Endometrial microvascular endothelial cells (primary cell): Measurements from ENCODE around the gene DPM1. TPM values are rescaled to one million over a fixed set of nuclear protein-coding genes. Genes with fewer than 3 reads are reported as not detected.

ENCODE experiments used
- in situ Hi-C: cut with HindIII; loops from 2 replicates; pipeline ENCODE4 v1.10.0; 2017; ENCODE audit warnings: low sequenced_read_pairs, low pct_unique_long_range_greater_than_20kb; ENCODE audit errors: inconsistent ontology term
- total RNA-seq: library from RNA; depleted of rRNA; stranded (reverse); fragments of >200 nt; gene quantifications from one replicate; pipeline ENCODE4 v1.2.3, GENCODE V29; 2015; ENCODE audit errors: inconsistent ontology term

The DPM1 gene
- total RNA-seq, 1 donor from 2014 or later: 77.8 TPM

DNA sequence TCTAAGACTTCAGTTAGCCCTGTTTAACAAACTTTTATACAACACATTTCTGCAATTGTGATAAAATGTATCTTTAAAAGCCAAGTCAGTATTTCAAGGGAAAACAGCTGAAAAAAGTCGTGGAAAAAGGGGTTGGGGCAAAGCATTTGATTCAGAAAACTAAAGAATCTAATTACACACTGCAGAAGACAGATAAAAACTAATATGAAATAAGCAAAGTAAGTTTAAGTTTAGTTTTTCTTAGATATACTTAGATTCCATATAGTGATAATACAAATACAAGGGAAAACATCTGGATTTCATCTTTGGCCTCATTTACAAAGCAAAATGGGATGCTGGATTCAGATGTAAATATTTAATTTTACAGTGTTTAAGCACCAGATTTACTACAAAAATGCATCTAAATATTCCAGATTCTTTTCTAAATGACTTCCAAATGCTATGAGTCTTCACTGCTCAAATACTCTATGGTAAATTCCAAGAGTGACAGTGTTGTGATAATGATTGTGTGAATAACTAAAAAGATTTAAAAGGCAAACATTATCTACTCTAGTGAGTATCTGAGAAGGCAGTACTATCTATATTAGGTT is 25.5 kb downstream of the DPM1 start:
- in situ Hi-C loops: no loop called here

- in situ Hi-C loops: no loop called here
These were observed 26.3 kb downstream of the DPM1 start for GRCh38 chr20:50932016-50932485.

- in situ Hi-C loops: no loop called here
These were observed 26.9 kb downstream of the DPM1 start, which contains the start of gene ADNP for GRCh38 chr20:50931306-50932015. Gene ADNP, minus strand, starts transcription at chr20:50931437. Its CDS starts 27,441 bp downstream, at chr20:50903996.

GRCh38 chr20:50930976-50931305 is 27.4 kb downstream of the DPM1 start:
- in situ Hi-C loops: no loop called here

GRCh38 chr20:50930139-50930975 is 28.0 kb downstream of the DPM1 start:
- in situ Hi-C loops: no loop called here

DNA sequence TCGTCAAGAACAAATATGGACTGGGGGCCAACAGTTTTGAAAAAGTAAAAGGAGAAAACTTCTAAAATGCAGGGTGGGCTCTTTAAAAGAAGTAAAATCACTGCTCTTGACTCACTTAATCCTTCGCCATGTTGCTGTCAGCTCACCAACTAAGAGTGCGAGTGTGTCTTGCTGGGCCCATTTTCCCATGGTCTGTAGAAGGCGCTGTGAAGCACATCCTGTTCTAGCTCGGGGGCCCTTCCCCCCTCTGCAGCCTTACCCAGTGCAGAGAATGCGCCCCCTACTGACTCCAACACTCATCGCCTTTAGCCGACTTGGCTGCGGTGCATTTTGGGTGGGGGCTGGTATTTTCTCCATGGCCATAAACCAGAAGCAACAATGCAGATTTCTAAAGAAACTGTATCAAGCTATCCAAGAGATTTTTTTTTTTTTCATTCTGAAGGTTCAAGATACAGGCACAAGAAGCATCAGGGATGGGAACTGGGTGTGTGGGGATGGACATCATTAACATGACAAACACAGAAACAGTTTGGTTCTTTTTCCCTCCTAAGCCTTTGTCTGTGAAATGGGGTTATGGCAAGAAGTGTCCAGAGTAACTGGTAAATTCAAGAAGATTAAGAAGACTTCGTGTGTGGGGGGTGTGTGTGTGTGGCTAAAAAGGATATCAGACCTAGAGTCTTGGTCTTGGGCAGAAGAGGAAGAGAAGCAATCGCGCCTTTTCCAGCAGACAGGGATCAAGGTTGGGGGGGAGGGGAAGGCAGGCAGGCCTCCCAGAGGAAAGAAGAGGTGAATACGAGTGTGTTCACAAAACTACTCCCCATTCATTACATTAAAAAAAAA is 28.8 kb downstream of the DPM1 start:
- in situ Hi-C loops: no loop called here

DNA sequence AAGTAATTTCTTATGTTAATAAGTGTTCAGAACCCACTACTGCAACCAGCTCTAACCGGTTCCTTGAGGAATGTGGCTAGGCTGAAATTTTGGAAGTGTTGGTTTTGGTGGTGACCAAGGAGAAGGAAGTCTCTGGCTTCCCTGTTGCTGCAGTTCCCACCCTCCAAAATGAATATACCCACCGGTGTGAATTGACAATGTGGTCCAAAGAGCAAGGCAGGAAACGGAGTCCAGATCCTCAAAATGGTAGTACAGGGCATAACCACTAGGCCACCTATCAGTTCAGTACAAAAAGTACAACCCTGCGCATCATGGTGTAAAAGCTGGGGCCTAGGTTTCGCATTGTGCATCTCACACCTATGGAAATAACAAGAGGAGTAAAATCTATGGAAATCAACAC is 29.9 kb downstream of the DPM1 start:
- in situ Hi-C loops: no loop called here

GRCh38 chr20:50926530-50926929 is 31.8 kb downstream of the DPM1 start:
- in situ Hi-C loops: no loop called here

- in situ Hi-C loops: no loop called here
These were observed 33.9 kb downstream of the DPM1 start for GRCh38 chr20:50924261-50924920.

DNA sequence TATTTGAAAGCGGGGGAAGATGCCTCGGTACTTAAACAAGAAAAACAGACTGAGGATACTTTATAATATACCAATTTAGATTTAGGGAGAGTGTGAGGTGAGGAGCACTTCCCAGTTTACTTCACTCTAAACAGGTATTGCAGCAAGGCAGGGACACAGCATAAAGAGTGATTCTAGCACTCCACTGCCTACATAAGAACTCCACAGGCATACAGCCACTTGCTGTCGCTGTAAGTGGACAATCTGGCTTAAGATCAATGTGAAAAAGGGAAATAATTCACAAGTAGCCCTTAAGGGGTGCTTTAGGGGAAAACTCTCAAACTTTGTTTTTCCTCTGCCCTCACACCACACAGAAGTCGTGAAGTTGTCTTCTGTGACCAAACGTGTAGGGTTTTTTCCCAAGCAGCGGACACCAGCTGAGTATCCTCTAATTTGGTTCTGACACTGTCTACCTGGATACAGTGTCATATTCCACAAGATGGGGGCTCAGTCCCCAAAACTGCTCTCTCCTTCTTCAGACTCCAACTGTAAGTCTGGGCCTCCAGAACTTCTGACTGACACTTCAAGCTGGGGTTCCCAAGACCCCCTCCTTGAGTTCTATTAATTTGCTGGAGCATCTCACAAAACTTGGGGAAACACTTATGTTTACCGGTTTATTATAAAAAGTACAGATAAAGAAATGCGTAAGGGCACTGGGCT is 36.4 kb downstream of the DPM1 start:
- in situ Hi-C loops: no loop called here

DNA sequence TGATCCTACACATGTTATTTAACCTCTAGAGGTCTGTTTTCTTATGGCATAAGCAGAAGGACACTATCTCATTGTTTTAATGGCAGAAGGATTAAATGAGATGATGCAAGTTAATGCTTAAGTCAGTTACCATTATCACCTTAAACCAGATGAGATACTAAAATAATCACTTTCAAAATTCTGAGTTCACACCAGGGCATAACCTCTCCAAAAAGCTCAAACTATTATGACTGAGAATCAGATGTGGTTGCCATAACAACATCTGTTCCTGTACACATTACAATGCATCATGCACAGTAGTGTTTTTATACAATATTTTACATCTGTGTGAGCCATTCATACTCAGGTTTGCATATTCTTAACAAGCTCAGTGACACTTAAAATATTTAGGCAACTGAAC is 37.3 kb downstream of the DPM1 start:
- in situ Hi-C loops: no loop called here

GRCh38 chr20:50919567-50919966 is 38.8 kb downstream of the DPM1 start:
- in situ Hi-C loops: no loop called here

- in situ Hi-C loops: no loop called here
These were observed 39.9 kb downstream of the DPM1 start for GRCh38 chr20:50918403-50918802.

GRCh38 chr20:50916934-50917333 is 41.4 kb downstream of the DPM1 start:
- in situ Hi-C loops: no loop called here

DNA sequence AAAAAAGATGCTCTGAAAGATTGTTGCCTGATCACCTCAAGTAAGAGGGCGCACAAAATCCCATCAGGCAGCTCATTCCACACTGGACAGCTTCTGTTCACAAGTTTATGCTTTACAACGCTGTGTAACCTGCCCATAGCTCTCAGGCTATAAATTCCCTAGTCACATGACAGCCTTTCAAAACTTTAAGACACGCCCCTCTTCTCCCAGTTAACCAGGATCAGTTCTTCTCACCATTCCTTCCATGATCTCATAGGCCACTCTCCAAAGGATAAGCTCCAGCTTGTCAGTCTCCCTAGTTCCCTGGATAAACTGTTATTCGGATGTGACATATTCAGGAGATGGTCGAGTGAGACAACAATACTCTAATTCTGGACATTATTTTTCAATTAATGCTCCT is 42.1 kb downstream of the DPM1 start:
- in situ Hi-C loops: no loop called here

DNA sequence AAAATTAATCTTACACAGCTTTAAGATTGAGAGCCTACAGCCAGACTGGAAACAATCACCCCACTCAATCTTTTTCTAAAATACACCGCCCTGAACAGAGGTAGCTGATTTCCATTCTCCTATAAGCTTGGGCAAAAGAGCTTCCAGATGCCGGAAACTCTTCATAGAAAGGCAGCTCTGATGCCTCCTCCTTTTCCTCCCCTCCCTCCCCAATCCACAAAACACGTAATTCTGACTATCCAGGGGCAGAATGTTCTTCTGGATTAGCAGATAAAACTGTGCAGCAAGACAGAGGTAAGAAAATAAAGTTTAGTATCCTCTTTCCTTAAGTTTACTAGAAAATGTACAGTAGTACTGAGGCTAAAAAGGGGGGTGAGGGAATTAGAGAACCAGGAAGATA is 42.9 kb downstream of the DPM1 start:
- in situ Hi-C loops: no loop called here

GRCh38 chr20:50913690-50914375 is 44.5 kb downstream of the DPM1 start:
- in situ Hi-C loops: no loop called here
